ENCODE results near the gene DNAH5. TPM values are rescaled to one million over a fixed set of nuclear protein-coding genes. Genes with fewer than 3 reads are reported as not detected.
"Not testable (repeated sequence)": the region's sequence is repeated elsewhere in the genome, so short reads cannot be mapped to it uniquely, and the experiment has no call there.

Gene DNAH5
- total RNA-seq, 5 donors from 2014 or later (not counting 1 experiment from before 2014, with no cell fraction given) = 0.03 TPM; not detected in 4

- no peak overlapping the region for H3K27ac ChIP-seq (ENCODE audit: low read length)
- H3K27me3 ChIP-seq (replicated peaks in 1 of 2; ENCODE audit: control insufficient read depth in 2 of 2, extremely low read depth in 1 of 2, insufficient read depth in 2 of 2, low read length in 1 of 2) = no peaks in the 10 kb centered on the region
- H3K4me3 Mint-ChIP-seq = no peak overlapping the region
- no peaks in the 10 kb centered on the region for H3K4me1 ChIP-seq (ENCODE audit: control insufficient read depth in 1 of 2, extremely low read depth in 1 of 2, insufficient read depth in 2 of 2, low read length in 2 of 2)
- H3K36me3 ChIP-seq (ENCODE audit: control insufficient read depth in 2 of 2, extremely low read depth in 1 of 2, insufficient read depth in 1 of 2, low read length in 1 of 2) = no peaks in the 10 kb centered on the region
- WGBS (ENCODE audit: insufficient coverage) = 61% methylated on average over 7 of the region's 9 CpGs
- H3K27me3 Mint-ChIP-seq = no peaks in the 10 kb centered on the region
- H3K9me3 Mint-ChIP-seq = peaks cover 12 to 32% (median 13%) of the 10 kb centered on the region in 3 donors
- no peaks in the 10 kb centered on the region for H3K4me1 Mint-ChIP-seq
- ChIA-PET POLR2A (no interaction called here), CTCF (no interaction called here)
- no peak overlapping the region for H3K27ac Mint-ChIP-seq
- ATAC-seq (replicated peaks in 1 of 4) (no peak), DNase-seq (no peak)
- H3K9me3 ChIP-seq = no peaks in the 10 kb centered on the region
- H3K4me3 ChIP-seq (ENCODE audit: control insufficient read depth in 1 of 2, extremely low read depth in 1 of 2, low read length in 1 of 2) = no peak overlapping the region
- H3K36me3 Mint-ChIP-seq = no peaks in the 10 kb centered on the region
Measured at GRCh38 chr5:13830536-13830935, 114.0 kb downstream of the DNAH5 start.

- H3K36me3 Mint-ChIP-seq = no peaks in the 10 kb centered on the region
- Histone ChIP-seq H3K27ac (ENCODE audit: low read length) (no peak overlapping the region), H3K4me1 (ENCODE audit: control insufficient read depth in 1 of 2, extremely low read depth in 1 of 2, insufficient read depth in 2 of 2, low read length in 2 of 2) (no peaks in the 10 kb centered on the region), H3K9me3 (no peaks in the 10 kb centered on the region), H3K27me3 (replicated peaks in 1 of 2; ENCODE audit: control insufficient read depth in 2 of 2, extremely low read depth in 1 of 2, insufficient read depth in 2 of 2, low read length in 1 of 2) (no peaks in the 10 kb centered on the region), H3K36me3 (ENCODE audit: control insufficient read depth in 2 of 2, extremely low read depth in 1 of 2, insufficient read depth in 1 of 2, low read length in 1 of 2) (no peaks in the 10 kb centered on the region), H3K4me3 (ENCODE audit: control insufficient read depth in 1 of 2, extremely low read depth in 1 of 2, low read length in 1 of 2) (no peak overlapping the region)
- no peaks in the 10 kb centered on the region for H3K4me1 Mint-ChIP-seq
- H3K27ac Mint-ChIP-seq = no peak overlapping the region
- WGBS (ENCODE audit: insufficient coverage) = no CpG with 5 or more reads among the region's 2 CpGs
- POLR2A ChIA-PET = no interaction called here
- DNase-seq (no peak), ATAC-seq (replicated peaks in 1 of 4) (no peak)
- CTCF ChIA-PET = no interaction called here
- no peaks in the 10 kb centered on the region for H3K27me3 Mint-ChIP-seq
- no peak overlapping the region for H3K4me3 Mint-ChIP-seq
- peaks cover 0 to 6% (median 3%) of the 10 kb centered on the region in 3 donors for H3K9me3 Mint-ChIP-seq
Measured at GRCh38 chr5:13821366-13821765, 123.1 kb downstream of the DNAH5 start.

GRCh38 chr5:13816126-13816525 is 128.4 kb downstream of the DNAH5 start:
- no peak for ATAC-seq (replicated peaks in 1 of 4)

GRCh38 chr5:13814301-13814700 is 130.2 kb downstream of the DNAH5 start:
- Mint-ChIP-seq H3K36me3 (no peaks in the 10 kb centered on the region), H3K4me3 (no peak overlapping the region), H3K27ac (no peak overlapping the region), H3K9me3 (peaks cover 0 to 4% (median 3%) of the 10 kb centered on the region in 3 donors), H3K27me3 (no peaks in the 10 kb centered on the region), H3K4me1 (no peaks in the 10 kb centered on the region)
- H3K27me3 ChIP-seq (replicated peaks in 1 of 2; ENCODE audit: control insufficient read depth in 2 of 2, extremely low read depth in 1 of 2, insufficient read depth in 2 of 2, low read length in 1 of 2) = no peaks in the 10 kb centered on the region
- no peak overlapping the region for H3K27ac ChIP-seq (ENCODE audit: low read length)
- ATAC-seq (replicated peaks in 1 of 4) (no peak), DNase-seq (no peak)
- H3K4me1 ChIP-seq (ENCODE audit: control insufficient read depth in 1 of 2, extremely low read depth in 1 of 2, insufficient read depth in 2 of 2, low read length in 2 of 2) = no peaks in the 10 kb centered on the region
- ChIA-PET POLR2A (no interaction called here), CTCF (no interaction called here)
- WGBS (ENCODE audit: insufficient coverage) = no CpG with 5 or more reads among the region's 1 CpG
- H3K9me3 ChIP-seq = no peaks in the 10 kb centered on the region
- no peak overlapping the region for H3K4me3 ChIP-seq (ENCODE audit: control insufficient read depth in 1 of 2, extremely low read depth in 1 of 2, low read length in 1 of 2)
- no peaks in the 10 kb centered on the region for H3K36me3 ChIP-seq (ENCODE audit: control insufficient read depth in 2 of 2, extremely low read depth in 1 of 2, insufficient read depth in 1 of 2, low read length in 1 of 2)

More at GRCh38 chr5:13816126-13816525, 128.4 kb downstream of the DNAH5 start:
- Histone ChIP-seq H3K4me1 (ENCODE audit: control insufficient read depth in 1 of 2, extremely low read depth in 1 of 2, insufficient read depth in 2 of 2, low read length in 2 of 2) (no peaks in the 10 kb centered on the region), H3K4me3 (ENCODE audit: control insufficient read depth in 1 of 2, extremely low read depth in 1 of 2, low read length in 1 of 2) (no peak overlapping the region), H3K9me3 (no peaks in the 10 kb centered on the region), H3K36me3 (ENCODE audit: control insufficient read depth in 2 of 2, extremely low read depth in 1 of 2, insufficient read depth in 1 of 2, low read length in 1 of 2) (no peaks in the 10 kb centered on the region), H3K27me3 (replicated peaks in 1 of 2; ENCODE audit: control insufficient read depth in 2 of 2, extremely low read depth in 1 of 2, insufficient read depth in 2 of 2, low read length in 1 of 2) (no peaks in the 10 kb centered on the region), H3K27ac (ENCODE audit: low read length) (no peak overlapping the region)
- H3K27me3 Mint-ChIP-seq = no peaks in the 10 kb centered on the region
- no peaks in the 10 kb centered on the region for H3K4me1 Mint-ChIP-seq
- WGBS (ENCODE audit: insufficient coverage) = no CpG with 5 or more reads among the region's 2 CpGs
- H3K9me3 Mint-ChIP-seq = peaks cover 0 to 4% (median 3%) of the 10 kb centered on the region in 3 donors
- POLR2A ChIA-PET = no interaction called here
- CTCF ChIA-PET = no interaction called here
- H3K36me3 Mint-ChIP-seq = no peaks in the 10 kb centered on the region
- H3K4me3 Mint-ChIP-seq = no peak overlapping the region
- no peak for DNase-seq
- no peak overlapping the region for H3K27ac Mint-ChIP-seq

GRCh38 chr5:13809921-13810320 is 134.6 kb downstream of the DNAH5 start:
- WGBS (ENCODE audit: insufficient coverage) = 71% methylated on average over 22 of the region's 30 CpGs
- ATAC-seq (replicated peaks in 1 of 4) = no peak
- no peaks in the 10 kb centered on the region for H3K27me3 Mint-ChIP-seq
- no peaks in the 10 kb centered on the region for H3K4me1 Mint-ChIP-seq
- no peaks in the 10 kb centered on the region for H3K4me1 ChIP-seq (ENCODE audit: control insufficient read depth in 1 of 2, extremely low read depth in 1 of 2, insufficient read depth in 2 of 2, low read length in 2 of 2)
- no peaks in the 10 kb centered on the region for H3K36me3 ChIP-seq (ENCODE audit: control insufficient read depth in 2 of 2, extremely low read depth in 1 of 2, insufficient read depth in 1 of 2, low read length in 1 of 2)
- H3K27ac Mint-ChIP-seq = no peak overlapping the region
- H3K27ac ChIP-seq (ENCODE audit: low read length) = no peak overlapping the region
- DNase-seq = no peak
- CTCF ChIA-PET = no interaction called here
- no peaks in the 10 kb centered on the region for H3K27me3 ChIP-seq (replicated peaks in 1 of 2; ENCODE audit: control insufficient read depth in 2 of 2, extremely low read depth in 1 of 2, insufficient read depth in 2 of 2, low read length in 1 of 2)
- no peaks in the 10 kb centered on the region for H3K9me3 ChIP-seq
- no peak overlapping the region for H3K4me3 ChIP-seq (ENCODE audit: control insufficient read depth in 1 of 2, extremely low read depth in 1 of 2, low read length in 1 of 2)
- H3K36me3 Mint-ChIP-seq = no peaks in the 10 kb centered on the region
- H3K9me3 Mint-ChIP-seq = peaks cover 7 to 8% (median 7%) of the 10 kb centered on the region in 3 donors
- H3K4me3 Mint-ChIP-seq = no peak overlapping the region
- POLR2A ChIA-PET = no interaction called here

- Histone ChIP-seq H3K4me3 (ENCODE audit: control insufficient read depth in 1 of 2, extremely low read depth in 1 of 2, low read length in 1 of 2) (no peak overlapping the region), H3K9me3 (no peaks in the 10 kb centered on the region), H3K27me3 (replicated peaks in 1 of 2; ENCODE audit: control insufficient read depth in 2 of 2, extremely low read depth in 1 of 2, insufficient read depth in 2 of 2, low read length in 1 of 2) (no peaks in the 10 kb centered on the region), H3K27ac (ENCODE audit: low read length) (no peak overlapping the region), H3K36me3 (ENCODE audit: control insufficient read depth in 2 of 2, extremely low read depth in 1 of 2, insufficient read depth in 1 of 2, low read length in 1 of 2) (no peaks in the 10 kb centered on the region), H3K4me1 (ENCODE audit: control insufficient read depth in 1 of 2, extremely low read depth in 1 of 2, insufficient read depth in 2 of 2, low read length in 2 of 2) (no peaks in the 10 kb centered on the region)
- H3K27ac Mint-ChIP-seq = no peak overlapping the region
- H3K36me3 Mint-ChIP-seq = no peaks in the 10 kb centered on the region
- ATAC-seq (replicated peaks in 1 of 4) = no peak
- DNase-seq = no peak
- H3K4me1 Mint-ChIP-seq = no peaks in the 10 kb centered on the region
- H3K27me3 Mint-ChIP-seq = no peaks in the 10 kb centered on the region
- ChIA-PET CTCF (no interaction called here), POLR2A (no interaction called here)
- H3K4me3 Mint-ChIP-seq = no peak overlapping the region
- WGBS (ENCODE audit: insufficient coverage) = no CpG with 5 or more reads among the region's 5 CpGs
- H3K9me3 Mint-ChIP-seq = peaks cover 12 to 18% (median 12%) of the 10 kb centered on the region in 3 donors
Measured at GRCh38 chr5:13804336-13804735, 140.2 kb downstream of the DNAH5 start.

- H3K4me1 Mint-ChIP-seq; H3K27me3 ChIP-seq (replicated peaks in 1 of 2; ENCODE audit: control insufficient read depth in 2 of 2, extremely low read depth in 1 of 2, insufficient read depth in 2 of 2, low read length in 1 of 2); H3K9me3 ChIP-seq; POLR2A ChIA-PET; H3K4me3 Mint-ChIP-seq; H3K27ac ChIP-seq (ENCODE audit: low read length); CTCF ChIA-PET; H3K36me3 ChIP-seq (ENCODE audit: control insufficient read depth in 2 of 2, extremely low read depth in 1 of 2, insufficient read depth in 1 of 2, low read length in 1 of 2); ATAC-seq (replicated peaks in 1 of 4); H3K4me1 ChIP-seq (ENCODE audit: control insufficient read depth in 1 of 2, extremely low read depth in 1 of 2, insufficient read depth in 2 of 2, low read length in 2 of 2); H3K36me3 Mint-ChIP-seq; H3K4me3 ChIP-seq (ENCODE audit: control insufficient read depth in 1 of 2, extremely low read depth in 1 of 2, low read length in 1 of 2); H3K27ac Mint-ChIP-seq; DNase-seq; H3K27me3 Mint-ChIP-seq: not testable (repeated sequence)
- WGBS (ENCODE audit: insufficient coverage) = no CpG with 5 or more reads among the region's 2 CpGs
- H3K9me3 Mint-ChIP-seq = peaks cover 8 to 23% (median 19%) of the 10 kb centered on the region in 3 donors
Measured at GRCh38 chr5:13798569-13798968, 145.9 kb downstream of the DNAH5 start.
